Measurements from ENCODE around the gene ATOX1. TPM values are rescaled to one million over a fixed set of nuclear protein-coding genes. Genes with fewer than 3 reads are reported as not detected.
A peak's percentile ranks its signal among the peaks of the same experiment; 100 is the strongest.

Gene ATOX1
- total RNA-seq, 1 donor from 2014 or later = 179 TPM

DNA sequence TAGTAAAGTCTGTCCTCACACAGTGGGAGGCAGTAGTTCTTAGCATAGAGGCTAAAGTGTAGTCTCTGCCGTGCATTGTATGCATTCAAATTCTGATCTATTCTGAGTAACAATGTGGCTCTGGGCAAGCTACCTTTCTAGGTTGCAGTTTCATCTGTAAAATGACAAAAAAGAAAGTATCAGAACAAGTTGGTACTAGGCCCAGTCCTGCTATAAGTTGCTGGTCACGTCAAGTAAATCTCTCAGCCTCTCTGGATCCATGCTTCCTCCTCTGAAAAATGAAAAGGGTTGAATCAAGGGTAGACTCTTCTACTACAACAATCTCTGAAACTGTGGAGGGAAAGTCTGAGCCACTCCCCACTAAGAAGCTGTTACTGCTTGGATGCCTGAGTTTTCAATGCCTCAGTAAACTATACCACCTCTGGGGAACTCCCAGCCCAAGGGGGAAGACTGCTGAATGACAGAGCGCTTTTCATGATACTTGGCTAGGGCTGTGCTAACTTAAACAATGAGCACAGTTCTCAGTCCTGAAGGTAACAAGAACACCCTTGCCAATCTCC is 37.3 kb downstream of the ATOX1 start:
- Histone ChIP-seq H3K36me3 (no peaks in the 10 kb centered on the region), H3K27ac (peak overlapping the region; percentile 44 to 86), H3K4me3 (no peak overlapping the region), H3K27me3 (no peaks in the 10 kb centered on the region), H3K4me1 (peaks cover 9 to 30% of the 10 kb centered on the region in 2 donors), H3K9me3 (no peaks in the 10 kb centered on the region)
- DNase-seq (ENCODE audit: low spot score in 2 of 2) = no peak
- TF ChIP-seq, protein P1, sequence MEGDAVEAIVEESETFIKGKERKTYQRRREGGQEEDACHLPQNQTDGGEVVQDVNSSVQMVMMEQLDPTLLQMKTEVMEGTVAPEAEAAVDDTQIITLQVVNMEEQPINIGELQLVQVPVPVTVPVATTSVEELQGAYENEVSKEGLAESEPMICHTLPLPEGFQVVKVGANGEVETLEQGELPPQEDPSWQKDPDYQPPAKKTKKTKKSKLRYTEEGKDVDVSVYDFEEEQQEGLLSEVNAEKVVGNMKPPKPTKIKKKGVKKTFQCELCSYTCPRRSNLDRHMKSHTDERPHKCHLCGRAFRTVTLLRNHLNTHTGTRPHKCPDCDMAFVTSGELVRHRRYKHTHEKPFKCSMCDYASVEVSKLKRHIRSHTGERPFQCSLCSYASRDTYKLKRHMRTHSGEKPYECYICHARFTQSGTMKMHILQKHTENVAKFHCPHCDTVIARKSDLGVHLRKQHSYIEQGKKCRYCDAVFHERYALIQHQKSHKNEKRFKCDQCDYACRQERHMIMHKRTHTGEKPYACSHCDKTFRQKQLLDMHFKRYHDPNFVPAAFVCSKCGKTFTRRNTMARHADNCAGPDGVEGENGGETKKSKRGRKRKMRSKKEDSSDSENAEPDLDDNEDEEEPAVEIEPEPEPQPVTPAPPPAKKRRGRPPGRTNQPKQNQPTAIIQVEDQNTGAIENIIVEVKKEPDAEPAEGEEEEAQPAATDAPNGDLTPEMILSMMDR (IDR thresholded peaks at IDR 0.05) = no peak
- intact Hi-C loops (cut with DNase I) = no loop called here

DNA sequence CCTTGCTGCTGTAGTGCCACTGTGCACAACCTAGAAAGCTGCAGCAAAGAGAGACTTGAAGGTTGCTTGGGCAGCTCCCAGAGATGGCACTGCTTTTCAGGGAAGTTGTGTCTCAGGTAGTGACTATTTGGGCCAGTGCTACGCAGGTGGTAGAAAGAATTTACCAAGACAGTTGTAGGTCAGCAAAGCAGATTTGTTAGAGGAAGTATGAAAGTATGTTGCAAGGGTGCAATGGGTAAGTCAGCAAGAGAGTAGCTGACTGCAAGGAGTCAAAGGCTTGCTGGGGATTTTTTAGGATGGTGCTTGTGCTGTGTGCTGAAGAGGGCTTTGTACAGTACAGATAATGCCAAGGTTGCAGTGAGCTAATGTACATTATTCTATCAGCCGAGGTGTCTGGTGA is 38.2 kb downstream of the ATOX1 start:
- peaks cover 9 to 30% of the 10 kb centered on the region in 2 donors for H3K4me1 ChIP-seq
- H3K27ac ChIP-seq = peak overlapping the region; percentile 71 to 86
- no peaks in the 10 kb centered on the region for H3K9me3 ChIP-seq
- no peak for DNase-seq (ENCODE audit: low spot score in 2 of 2)
- TF ChIP-seq, protein P1 (IDR thresholded peaks at IDR 0.05) = no peak
- H3K36me3 ChIP-seq = no peaks in the 10 kb centered on the region
- no peak overlapping the region for H3K4me3 ChIP-seq
- intact Hi-C loops (cut with DNase I) = no loop called here
- no peaks in the 10 kb centered on the region for H3K27me3 ChIP-seq

DNA sequence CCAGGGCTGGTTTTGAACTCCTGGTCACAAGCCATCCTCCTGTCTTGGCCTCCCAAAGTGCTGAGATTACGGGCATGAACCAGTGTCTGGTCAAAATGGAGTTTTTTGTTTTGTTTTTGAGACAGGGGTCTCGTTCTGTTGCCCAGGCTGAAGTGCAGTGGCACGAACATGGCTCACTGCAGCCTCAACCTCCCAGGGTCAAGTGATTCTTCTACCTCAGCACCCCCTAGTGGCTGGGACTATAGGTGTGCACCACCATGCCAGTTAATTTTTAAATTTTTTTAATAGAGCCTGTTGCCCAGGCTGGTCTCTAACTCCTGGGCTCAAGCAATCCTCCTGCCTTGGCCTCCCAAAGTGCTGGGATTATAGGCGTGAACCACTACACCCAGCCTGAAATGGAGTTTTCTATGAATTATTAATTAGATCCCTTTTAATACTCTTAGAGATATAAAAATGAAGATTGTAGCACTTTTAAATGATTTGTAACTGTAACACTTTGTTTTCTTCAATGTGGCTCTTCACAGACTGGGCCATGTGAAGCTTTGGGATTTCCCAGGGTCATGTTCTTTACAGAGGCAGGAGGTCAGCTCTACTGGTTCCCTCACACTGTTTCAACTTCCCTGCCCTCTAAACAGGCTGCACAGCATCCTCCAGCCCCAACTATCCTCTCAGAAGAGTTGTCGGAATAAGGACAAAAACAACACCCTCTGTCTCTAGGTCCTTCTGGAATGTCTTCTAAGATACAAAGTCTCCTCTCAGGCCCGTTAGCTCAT is 39.0 kb downstream of the ATOX1 start:
- no peak overlapping the region for H3K4me3 ChIP-seq
- H3K27ac ChIP-seq = peak overlapping the region; percentile 71 to 86
- peak in 1 of 2 donors; percentile 71 for DNase-seq (ENCODE audit: low spot score in 2 of 2)
- H3K9me3 ChIP-seq = no peaks in the 10 kb centered on the region
- TF ChIP-seq, protein P1 (IDR thresholded peaks at IDR 0.05) = peak; percentile 48 to 57 (median 57)
- peaks cover 9 to 26% of the 10 kb centered on the region in 2 donors for H3K4me1 ChIP-seq
- H3K27me3 ChIP-seq = no peaks in the 10 kb centered on the region
- intact Hi-C loops (cut with DNase I) = loop anchor here (1.0 kb wide), 1 partner anchor 21 kb away; no protein-coding TSS in a partner anchor
- H3K36me3 ChIP-seq = no peaks in the 10 kb centered on the region

DNA sequence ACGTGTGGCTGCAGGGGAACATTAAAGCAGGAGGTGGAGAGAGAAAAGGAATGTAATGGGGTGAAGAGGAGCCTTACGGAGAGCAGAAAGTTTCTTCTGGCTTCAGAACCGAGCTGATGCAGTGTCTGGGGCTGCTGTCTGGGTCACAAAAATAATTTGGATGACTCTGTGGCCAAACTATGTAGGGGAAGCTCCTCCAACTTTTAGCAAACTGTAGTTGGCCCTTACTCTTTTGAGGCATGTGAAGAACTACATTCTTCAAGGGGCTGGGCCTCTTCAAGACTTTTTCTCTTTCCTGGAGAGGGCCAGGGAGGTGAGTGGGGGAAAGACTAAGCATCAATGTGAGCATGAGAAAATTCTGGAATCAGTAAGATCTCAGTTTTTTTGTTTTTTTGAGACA is 39.8 kb downstream of the ATOX1 start:
- TF ChIP-seq, protein P1 (IDR thresholded peaks at IDR 0.05) = no peak
- Histone ChIP-seq H3K9me3 (no peaks in the 10 kb centered on the region), H3K36me3 (no peaks in the 10 kb centered on the region), H3K27me3 (no peaks in the 10 kb centered on the region), H3K27ac (peak overlapping the region; percentile 71 to 86), H3K4me1 (peaks cover 9 to 21% of the 10 kb centered on the region in 2 donors), H3K4me3 (peak overlapping the region in 1 of 2 donors; percentile 26)
- intact Hi-C loops (cut with DNase I) = loop anchor here (1.0 kb wide), 1 partner anchor 22 kb away; no protein-coding TSS in a partner anchor
- DNase-seq (ENCODE audit: low spot score in 2 of 2) = peak in 1 of 2 donors; percentile 67

DNA sequence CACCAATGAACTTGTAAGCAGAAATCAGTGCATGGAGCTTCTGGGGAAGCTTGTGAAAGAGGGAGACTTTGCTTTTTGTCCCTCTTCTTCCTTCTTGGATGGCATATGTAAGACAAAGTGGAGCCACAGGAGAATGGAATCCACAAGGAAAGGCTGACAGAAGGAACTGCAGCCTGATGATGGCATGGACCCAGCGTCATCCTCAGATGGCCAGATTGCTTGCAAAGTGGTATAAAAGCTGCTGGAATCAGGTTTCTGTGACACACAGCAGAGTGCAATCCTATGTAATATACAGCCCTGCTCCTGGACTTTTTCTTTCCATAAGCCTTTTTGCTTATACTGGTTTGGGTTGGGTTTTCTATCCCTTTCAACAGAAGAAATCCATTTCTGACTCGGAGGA is 40.3 kb downstream of the ATOX1 start:
- H3K9me3 ChIP-seq = no peaks in the 10 kb centered on the region
- peak overlapping the region; percentile 71 to 86 for H3K27ac ChIP-seq
- TF ChIP-seq, protein P1 (IDR thresholded peaks at IDR 0.05) = no peak
- DNase-seq (ENCODE audit: low spot score in 2 of 2) = no peak
- intact Hi-C loops (cut with DNase I) = no loop called here
- peak overlapping the region in 1 of 2 donors; percentile 26 for H3K4me3 ChIP-seq
- H3K27me3 ChIP-seq = no peaks in the 10 kb centered on the region
- peaks cover 9 to 21% of the 10 kb centered on the region in 2 donors for H3K4me1 ChIP-seq
- no peaks in the 10 kb centered on the region for H3K36me3 ChIP-seq

Measured in ascending aorta (tissue), 2 donors.